Measurements from ENCODE around the gene SLC25A21.

SLC25A21 gene

GRCh38 chr14:37056473-37056872 lies 115.9 kb downstream of the SLC25A21 start:
- TF ChIP-seq TAF1 (IDR thresholded peaks at IDR 0.05; ENCODE audit: borderline replicate concordance, insufficient read depth, low read length) (no peak), POLR2AphosphoS5 (IDR thresholded peaks at IDR 0.05; ENCODE audit: low read depth, low read length) (no peak), SIN3A (IDR thresholded peaks at IDR 0.05; ENCODE audit: borderline replicate concordance, insufficient read depth, low read length) (no peak), FOXP2 (optimal IDR thresholded peaks at IDR 0.05; ENCODE audit: borderline replicate concordance, extremely low read depth, extremely low read length, insufficient read depth) (no peak)
- TF ChIP-seq, protein P1, sequence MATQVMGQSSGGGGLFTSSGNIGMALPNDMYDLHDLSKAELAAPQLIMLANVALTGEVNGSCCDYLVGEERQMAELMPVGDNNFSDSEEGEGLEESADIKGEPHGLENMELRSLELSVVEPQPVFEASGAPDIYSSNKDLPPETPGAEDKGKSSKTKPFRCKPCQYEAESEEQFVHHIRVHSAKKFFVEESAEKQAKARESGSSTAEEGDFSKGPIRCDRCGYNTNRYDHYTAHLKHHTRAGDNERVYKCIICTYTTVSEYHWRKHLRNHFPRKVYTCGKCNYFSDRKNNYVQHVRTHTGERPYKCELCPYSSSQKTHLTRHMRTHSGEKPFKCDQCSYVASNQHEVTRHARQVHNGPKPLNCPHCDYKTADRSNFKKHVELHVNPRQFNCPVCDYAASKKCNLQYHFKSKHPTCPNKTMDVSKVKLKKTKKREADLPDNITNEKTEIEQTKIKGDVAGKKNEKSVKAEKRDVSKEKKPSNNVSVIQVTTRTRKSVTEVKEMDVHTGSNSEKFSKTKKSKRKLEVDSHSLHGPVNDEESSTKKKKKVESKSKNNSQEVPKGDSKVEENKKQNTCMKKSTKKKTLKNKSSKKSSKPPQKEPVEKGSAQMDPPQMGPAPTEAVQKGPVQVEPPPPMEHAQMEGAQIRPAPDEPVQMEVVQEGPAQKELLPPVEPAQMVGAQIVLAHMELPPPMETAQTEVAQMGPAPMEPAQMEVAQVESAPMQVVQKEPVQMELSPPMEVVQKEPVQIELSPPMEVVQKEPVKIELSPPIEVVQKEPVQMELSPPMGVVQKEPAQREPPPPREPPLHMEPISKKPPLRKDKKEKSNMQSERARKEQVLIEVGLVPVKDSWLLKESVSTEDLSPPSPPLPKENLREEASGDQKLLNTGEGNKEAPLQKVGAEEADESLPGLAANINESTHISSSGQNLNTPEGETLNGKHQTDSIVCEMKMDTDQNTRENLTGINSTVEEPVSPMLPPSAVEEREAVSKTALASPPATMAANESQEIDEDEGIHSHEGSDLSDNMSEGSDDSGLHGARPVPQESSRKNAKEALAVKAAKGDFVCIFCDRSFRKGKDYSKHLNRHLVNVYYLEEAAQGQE (IDR thresholded peaks at IDR 0.05; ENCODE audit: insufficient read depth in 1 of 2, low read depth in 2 of 2, low read length in 2 of 2), result no peak

DNA sequence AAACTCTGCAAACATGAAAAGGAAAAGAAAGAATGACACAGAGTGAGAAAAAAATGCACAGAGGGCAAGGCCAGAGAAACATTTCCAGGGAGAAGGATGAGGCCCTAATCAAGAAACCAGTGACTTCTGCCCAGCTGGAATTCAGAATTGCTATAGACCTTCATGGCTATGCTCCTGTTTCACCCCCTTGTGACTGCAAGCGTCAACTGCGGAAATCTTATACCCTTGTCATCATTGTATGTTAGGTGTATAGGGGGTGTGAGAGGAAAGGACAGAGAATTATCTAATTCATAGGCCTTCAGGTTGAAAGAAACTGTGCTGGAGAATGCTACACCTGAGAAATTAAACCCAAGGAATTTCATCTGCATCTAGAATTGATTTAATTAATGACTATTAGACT lies 117.5 kb downstream of the SLC25A21 start:
- TF ChIP-seq, protein P1 (IDR thresholded peaks at IDR 0.05; ENCODE audit: insufficient read depth in 1 of 2, low read depth in 2 of 2, low read length in 2 of 2), result no peak
- TF ChIP-seq SIN3A (IDR thresholded peaks at IDR 0.05; ENCODE audit: borderline replicate concordance, insufficient read depth, low read length), result no peak
- TF ChIP-seq TAF1 (IDR thresholded peaks at IDR 0.05; ENCODE audit: borderline replicate concordance, insufficient read depth, low read length), result no peak
- TF ChIP-seq FOXP2 (optimal IDR thresholded peaks at IDR 0.05; ENCODE audit: borderline replicate concordance, extremely low read depth, extremely low read length, insufficient read depth), result no peak
- no peak for TF ChIP-seq POLR2AphosphoS5 (IDR thresholded peaks at IDR 0.05; ENCODE audit: low read depth, low read length)

- TF ChIP-seq, protein P1 (IDR thresholded peaks at IDR 0.05; ENCODE audit: insufficient read depth in 1 of 2, low read depth in 2 of 2, low read length in 2 of 2), result no peak
- no peak for TF ChIP-seq TAF1 (IDR thresholded peaks at IDR 0.05; ENCODE audit: borderline replicate concordance, insufficient read depth, low read length)
- no peak for TF ChIP-seq POLR2AphosphoS5 (IDR thresholded peaks at IDR 0.05; ENCODE audit: low read depth, low read length)
- TF ChIP-seq FOXP2 (optimal IDR thresholded peaks at IDR 0.05; ENCODE audit: borderline replicate concordance, extremely low read depth, extremely low read length, insufficient read depth), result no peak
- TF ChIP-seq SIN3A (IDR thresholded peaks at IDR 0.05; ENCODE audit: borderline replicate concordance, insufficient read depth, low read length), result no peak
Measured at GRCh38 chr14:37054144-37054543, 118.3 kb downstream of the SLC25A21 start.

DNA sequence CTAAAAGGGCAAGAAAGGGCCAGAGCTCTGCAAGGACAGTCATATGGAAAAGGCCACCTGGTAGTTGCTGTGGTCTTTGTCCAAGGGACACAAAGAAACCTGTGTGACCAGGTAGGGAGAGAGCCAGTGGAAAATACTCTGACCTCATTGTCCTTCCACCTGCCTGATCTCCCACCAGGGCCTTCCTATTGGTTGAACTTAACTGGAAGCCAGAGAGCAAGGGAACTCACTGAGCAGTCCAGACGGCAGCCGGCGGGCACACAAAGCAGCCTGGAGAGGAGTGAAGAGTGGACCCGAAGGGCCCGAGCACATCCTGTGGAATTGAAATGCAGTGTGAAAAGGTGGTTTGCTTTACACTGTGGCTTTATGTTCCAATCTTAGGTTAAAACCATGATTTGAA lies 120.7 kb downstream of the SLC25A21 start:
- no peak for TF ChIP-seq SIN3A (IDR thresholded peaks at IDR 0.05; ENCODE audit: borderline replicate concordance, insufficient read depth, low read length)
- TF ChIP-seq TAF1 (IDR thresholded peaks at IDR 0.05; ENCODE audit: borderline replicate concordance, insufficient read depth, low read length), result no peak
- TF ChIP-seq POLR2AphosphoS5 (IDR thresholded peaks at IDR 0.05; ENCODE audit: low read depth, low read length), result no peak
- no peak for TF ChIP-seq FOXP2 (optimal IDR thresholded peaks at IDR 0.05; ENCODE audit: borderline replicate concordance, extremely low read depth, extremely low read length, insufficient read depth)
- TF ChIP-seq, protein P1 (IDR thresholded peaks at IDR 0.05; ENCODE audit: insufficient read depth in 1 of 2, low read depth in 2 of 2, low read length in 2 of 2), result no peak

- TF ChIP-seq POLR2AphosphoS5 (IDR thresholded peaks at IDR 0.05; ENCODE audit: low read depth, low read length) (no peak), TAF1 (IDR thresholded peaks at IDR 0.05; ENCODE audit: borderline replicate concordance, insufficient read depth, low read length) (no peak), SIN3A (IDR thresholded peaks at IDR 0.05; ENCODE audit: borderline replicate concordance, insufficient read depth, low read length) (no peak), FOXP2 (optimal IDR thresholded peaks at IDR 0.05; ENCODE audit: borderline replicate concordance, extremely low read depth, extremely low read length, insufficient read depth) (no peak)
- TF ChIP-seq, protein P1 (IDR thresholded peaks at IDR 0.05; ENCODE audit: insufficient read depth in 1 of 2, low read depth in 2 of 2, low read length in 2 of 2), result no peak
Measured at GRCh38 chr14:37051153-37051552, 121.3 kb downstream of the SLC25A21 start.
